Measurements from ENCODE around the gene NCAPD2.

The NCAPD2 gene

GRCh38 chr12:6550294-6551062 lies 56.6 kb downstream of the NCAPD2 start:
- peaks cover 15% of the 10 kb centered on the region for H3K79me1 ChIP-seq (replicated peaks; ENCODE audit: low read length, poor library complexity, severe bottlenecking)
- H3K36me3 ChIP-seq (ENCODE audit: control insufficient read depth in 1 of 2, insufficient read depth in 2 of 2, low read depth in 1 of 2, low read length in 2 of 2), result peaks cover 34 to 46% of the 10 kb centered on the region in 2 experiments
- H3K4me2 ChIP-seq (ENCODE audit: low read length, poor library complexity, severe bottlenecking), result no peak overlapping the region
- H2BK120ac ChIP-seq (ENCODE audit: low read depth, low read length), result peak overlapping the region; percentile 4
- H2BK5ac ChIP-seq (ENCODE audit: low read depth, low read length, poor library complexity, severe bottlenecking), result no peak overlapping the region
- H3K9ac ChIP-seq (ENCODE audit: low read length), result peak overlapping the region; percentile 98
- WGBS, result 96% methylated on average over 19 of the region's 24 CpGs
- peaks cover 60% of the 10 kb centered on the region for H3K4me1 ChIP-seq (ENCODE audit: control insufficient read depth, insufficient read depth, low read depth, low read length)
- peak overlapping the region; percentile 57 for H4K8ac ChIP-seq (ENCODE audit: low read length)
- H2BK15ac ChIP-seq (ENCODE audit: low read depth, poor library complexity, severe bottlenecking), result no peak overlapping the region
- no peak for DNase-seq
- no peak overlapping the region for H2AFZ ChIP-seq (ENCODE audit: low read depth, low read length)
- peak overlapping the region in 1 of 2 experiments; percentile 66 for H2BK12ac ChIP-seq (ENCODE audit: low read length in 2 of 2)
- peak overlapping the region in 1 of 2 experiments; percentile 36 for H3K14ac ChIP-seq (ENCODE audit: low read length in 2 of 2)
- no peaks in the 10 kb centered on the region for H3K27me3 ChIP-seq (ENCODE audit: control insufficient read depth in 1 of 2, insufficient read depth in 1 of 2, low read length in 2 of 2)
- H3K18ac ChIP-seq (ENCODE audit: low read depth in 1 of 2, low read length in 2 of 2), result peak overlapping the region in 1 of 2 experiments; percentile 81
- H3K4ac ChIP-seq (ENCODE audit: low read depth in 1 of 2, low read length in 2 of 2), result peak overlapping the region; percentile 16 to 45
- H3K27ac ChIP-seq (ENCODE audit: low read length, poor library complexity, severe bottlenecking), result no peak overlapping the region
- peak overlapping the region in 1 of 2 experiments; percentile 98 for H3K4me3 ChIP-seq (ENCODE audit: insufficient read depth in 1 of 2, low read depth in 1 of 2, low read length in 2 of 2)
- H2AK5ac ChIP-seq (ENCODE audit: low read length, severe bottlenecking), result no peak overlapping the region
- H3K9me3 ChIP-seq (ENCODE audit: control insufficient read depth, low read length), result no peaks in the 10 kb centered on the region
- H3K23ac ChIP-seq (ENCODE audit: low read length in 2 of 2), result no peak overlapping the region
- H4K91ac ChIP-seq (ENCODE audit: low read length), result peak overlapping the region; percentile 83

GRCh38 chr12:6551063-6551461 lies 57.2 kb downstream of the NCAPD2 start:
- H2AK5ac ChIP-seq (ENCODE audit: low read length, severe bottlenecking), result peak overlapping the region; percentile 76
- no peak overlapping the region for H2BK5ac ChIP-seq (ENCODE audit: low read depth, low read length, poor library complexity, severe bottlenecking)
- H3K27me3 ChIP-seq (ENCODE audit: control insufficient read depth in 1 of 2, insufficient read depth in 1 of 2, low read length in 2 of 2), result no peaks in the 10 kb centered on the region
- H2BK15ac ChIP-seq (ENCODE audit: low read depth, poor library complexity, severe bottlenecking), result peak overlapping the region; percentile 52
- peak overlapping the region; percentile 11 for H2BK120ac ChIP-seq (ENCODE audit: low read depth, low read length)
- no peak overlapping the region for H2AFZ ChIP-seq (ENCODE audit: low read depth, low read length)
- 95% methylated on average over 14 of the region's 18 CpGs for WGBS
- H3K9ac ChIP-seq (ENCODE audit: low read length), result peak overlapping the region; percentile 98
- H3K18ac ChIP-seq (ENCODE audit: low read depth in 1 of 2, low read length in 2 of 2), result peak overlapping the region; percentile 20 to 81
- H4K8ac ChIP-seq (ENCODE audit: low read length), result peak overlapping the region; percentile 57
- no peaks in the 10 kb centered on the region for H3K9me3 ChIP-seq (ENCODE audit: control insufficient read depth, low read length)
- peak overlapping the region; percentile 29 to 79 for H2BK12ac ChIP-seq (ENCODE audit: low read length in 2 of 2)
- H3K4ac ChIP-seq (ENCODE audit: low read depth in 1 of 2, low read length in 2 of 2), result peak overlapping the region; percentile 20 to 36
- peak overlapping the region; percentile 83 for H4K91ac ChIP-seq (ENCODE audit: low read length)
- peaks cover 12% of the 10 kb centered on the region for H3K79me1 ChIP-seq (replicated peaks; ENCODE audit: low read length, poor library complexity, severe bottlenecking)
- no peak for DNase-seq
- H3K4me2 ChIP-seq (ENCODE audit: low read length, poor library complexity, severe bottlenecking), result no peak overlapping the region
- peak overlapping the region in 1 of 2 experiments; percentile 98 for H3K4me3 ChIP-seq (ENCODE audit: insufficient read depth in 1 of 2, low read depth in 1 of 2, low read length in 2 of 2)
- H3K4me1 ChIP-seq (ENCODE audit: control insufficient read depth, insufficient read depth, low read depth, low read length), result peaks cover 60% of the 10 kb centered on the region
- peaks cover 30 to 40% of the 10 kb centered on the region in 2 experiments for H3K36me3 ChIP-seq (ENCODE audit: control insufficient read depth in 1 of 2, insufficient read depth in 2 of 2, low read depth in 1 of 2, low read length in 2 of 2)
- H3K27ac ChIP-seq (ENCODE audit: low read length, poor library complexity, severe bottlenecking), result peak overlapping the region; percentile 74
- H3K23ac ChIP-seq (ENCODE audit: low read length in 2 of 2), result peak overlapping the region in 1 of 2 experiments; percentile 2
- peak overlapping the region in 1 of 2 experiments; percentile 1 for H3K14ac ChIP-seq (ENCODE audit: low read length in 2 of 2)

GRCh38 chr12:6551496-6552139 lies 57.7 kb downstream of the NCAPD2 start:
- no peak overlapping the region for H2AFZ ChIP-seq (ENCODE audit: low read depth, low read length)
- peak overlapping the region; percentile 29 to 34 for H2BK12ac ChIP-seq (ENCODE audit: low read length in 2 of 2)
- no peak overlapping the region for H2BK5ac ChIP-seq (ENCODE audit: low read depth, low read length, poor library complexity, severe bottlenecking)
- DNase-seq, result peak; percentile 76
- H4K8ac ChIP-seq (ENCODE audit: low read length), result peak overlapping the region; percentile 88
- peak overlapping the region; percentile 15 for H2BK15ac ChIP-seq (ENCODE audit: low read depth, poor library complexity, severe bottlenecking)
- H3K23ac ChIP-seq (ENCODE audit: low read length in 2 of 2), result no peak overlapping the region
- H3K18ac ChIP-seq (ENCODE audit: low read depth in 1 of 2, low read length in 2 of 2), result peak overlapping the region; percentile 81 to 90
- no peaks in the 10 kb centered on the region for H3K9me3 ChIP-seq (ENCODE audit: control insufficient read depth, low read length)
- peaks cover 62% of the 10 kb centered on the region for H3K4me1 ChIP-seq (ENCODE audit: control insufficient read depth, insufficient read depth, low read depth, low read length)
- peak overlapping the region; percentile 92 for H4K91ac ChIP-seq (ENCODE audit: low read length)
- peak overlapping the region; percentile 98 for H3K9ac ChIP-seq (ENCODE audit: low read length)
- H3K27me3 ChIP-seq (ENCODE audit: control insufficient read depth in 1 of 2, insufficient read depth in 1 of 2, low read length in 2 of 2), result no peaks in the 10 kb centered on the region
- H2AK5ac ChIP-seq (ENCODE audit: low read length, severe bottlenecking), result peak overlapping the region; percentile 76
- peaks cover 27 to 37% of the 10 kb centered on the region in 2 experiments for H3K36me3 ChIP-seq (ENCODE audit: control insufficient read depth in 1 of 2, insufficient read depth in 2 of 2, low read depth in 1 of 2, low read length in 2 of 2)
- H3K14ac ChIP-seq (ENCODE audit: low read length in 2 of 2), result peak overlapping the region in 1 of 2 experiments; percentile 64
- H3K4me2 ChIP-seq (ENCODE audit: low read length, poor library complexity, severe bottlenecking), result peak overlapping the region; percentile 0
- H2BK120ac ChIP-seq (ENCODE audit: low read depth, low read length), result peak overlapping the region; percentile 66
- peak overlapping the region; percentile 74 for H3K27ac ChIP-seq (ENCODE audit: low read length, poor library complexity, severe bottlenecking)
- H3K4me3 ChIP-seq (ENCODE audit: insufficient read depth in 1 of 2, low read depth in 1 of 2, low read length in 2 of 2), result peak overlapping the region in 1 of 2 experiments; percentile 98
- WGBS, result 45% methylated on average over 11 of the region's 11 CpGs
- H3K4ac ChIP-seq (ENCODE audit: low read depth in 1 of 2, low read length in 2 of 2), result peak overlapping the region; percentile 20 to 57
- H3K79me1 ChIP-seq (replicated peaks; ENCODE audit: low read length, poor library complexity, severe bottlenecking), result peaks cover 12% of the 10 kb centered on the region

GRCh38 chr12:6552140-6552551 lies 58.2 kb downstream of the NCAPD2 start:
- WGBS, result 14% methylated on average over 4 of the region's 4 CpGs
- Histone ChIP-seq H3K79me1 (replicated peaks; ENCODE audit: low read length, poor library complexity, severe bottlenecking) (peaks cover 16% of the 10 kb centered on the region), H3K4ac (ENCODE audit: low read depth in 1 of 2, low read length in 2 of 2) (peak overlapping the region; percentile 56 to 57), H3K9me3 (ENCODE audit: control insufficient read depth, low read length) (no peaks in the 10 kb centered on the region), H4K91ac (ENCODE audit: low read length) (peak overlapping the region; percentile 92), H2BK12ac (ENCODE audit: low read length in 2 of 2) (peak overlapping the region; percentile 82 to 93), H2AK5ac (ENCODE audit: low read length, severe bottlenecking) (peak overlapping the region; percentile 86), H2BK5ac (ENCODE audit: low read depth, low read length, poor library complexity, severe bottlenecking) (no peak overlapping the region), H4K8ac (ENCODE audit: low read length) (peak overlapping the region; percentile 88), H3K27me3 (ENCODE audit: control insufficient read depth in 1 of 2, insufficient read depth in 1 of 2, low read length in 2 of 2) (no peaks in the 10 kb centered on the region), H3K4me1 (ENCODE audit: control insufficient read depth, insufficient read depth, low read depth, low read length) (peaks cover 62% of the 10 kb centered on the region), H2BK15ac (ENCODE audit: low read depth, poor library complexity, severe bottlenecking) (peak overlapping the region; percentile 37), H3K4me2 (ENCODE audit: low read length, poor library complexity, severe bottlenecking) (peak overlapping the region; percentile 0), H2BK120ac (ENCODE audit: low read depth, low read length) (peak overlapping the region; percentile 66), H2AFZ (ENCODE audit: low read depth, low read length) (no peak overlapping the region), H3K23ac (ENCODE audit: low read length in 2 of 2) (no peak overlapping the region), H3K36me3 (ENCODE audit: control insufficient read depth in 1 of 2, insufficient read depth in 2 of 2, low read depth in 1 of 2, low read length in 2 of 2) (peaks cover 32 to 37% of the 10 kb centered on the region in 2 experiments), H3K4me3 (ENCODE audit: insufficient read depth in 1 of 2, low read depth in 1 of 2, low read length in 2 of 2) (peak overlapping the region in 1 of 2 experiments; percentile 98), H3K14ac (ENCODE audit: low read length in 2 of 2) (peak overlapping the region in 1 of 2 experiments; percentile 56), H3K27ac (ENCODE audit: low read length, poor library complexity, severe bottlenecking) (peak overlapping the region; percentile 74), H3K18ac (ENCODE audit: low read depth in 1 of 2, low read length in 2 of 2) (peak overlapping the region; percentile 81 to 90), H3K9ac (ENCODE audit: low read length) (peak overlapping the region; percentile 98)
- DNase-seq, result peak; percentile 51

Measured in mesenchymal stem cell (in vitro differentiated cells and primary cell).